ENCODE data around the gene WASHC3.

Gene WASHC3

DNA sequence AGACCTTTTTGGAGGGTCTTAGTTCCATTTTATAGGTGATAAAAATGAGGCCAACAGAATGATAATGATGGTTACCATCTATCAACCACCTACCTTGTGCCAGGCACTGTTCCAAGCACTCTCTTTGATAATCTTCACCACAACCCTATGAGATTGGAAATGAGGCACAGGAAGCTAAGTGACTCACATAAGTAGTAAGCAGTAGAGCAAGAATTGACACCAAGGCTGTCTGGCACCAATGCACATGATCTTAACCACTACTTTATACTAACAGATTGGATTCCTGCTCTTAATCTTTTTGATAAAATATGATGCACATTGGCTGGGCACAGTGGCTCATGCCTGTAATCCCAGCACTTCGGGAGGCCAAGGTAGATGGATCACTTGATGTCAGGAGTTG lies 93.0 kb downstream of the WASHC3 start:
- no peak for DNase-seq (ENCODE audit: low read depth in 2 of 2)

DNA sequence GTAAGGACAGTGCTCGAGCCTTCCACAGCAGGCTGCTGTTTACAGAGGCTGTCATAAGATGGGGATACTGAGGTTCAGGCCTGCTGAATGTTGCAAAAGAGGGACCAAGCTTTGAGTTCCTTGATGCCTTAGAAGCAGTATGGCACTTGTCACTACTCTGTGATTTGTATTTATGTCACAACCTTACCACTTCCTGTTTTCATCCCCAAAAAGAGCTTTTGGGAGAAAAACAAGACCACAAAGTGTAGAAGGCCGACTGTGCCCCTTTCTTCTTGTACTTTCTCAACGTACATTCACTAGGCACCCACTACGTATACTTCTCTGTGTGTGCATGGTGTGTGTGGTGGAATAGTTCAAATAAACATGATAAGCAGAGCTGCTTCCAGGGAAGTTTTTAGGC lies 94.3 kb downstream of the WASHC3 start:
- no peak for DNase-seq (ENCODE audit: low read depth in 2 of 2)

DNA sequence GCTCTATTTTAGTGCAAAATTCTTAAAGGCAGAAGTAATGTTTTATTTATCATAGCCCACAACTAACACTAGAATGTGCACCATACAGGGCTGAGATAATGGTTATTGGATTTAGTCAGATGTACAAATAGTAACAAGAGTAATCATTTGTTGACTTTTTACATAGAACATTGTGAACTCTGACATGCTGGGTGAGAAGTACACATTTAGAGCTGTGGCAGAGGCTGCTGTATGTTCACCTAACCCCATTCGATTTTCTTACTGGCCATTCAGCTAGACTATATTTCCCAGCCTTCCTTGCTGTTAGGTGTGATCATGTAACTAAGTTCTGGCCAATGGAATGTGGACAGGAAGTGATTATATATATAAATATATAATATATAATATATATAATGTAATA lies 95.3 kb downstream of the WASHC3 start:
- no peak for DNase-seq (ENCODE audit: low read depth in 2 of 2)

DNA sequence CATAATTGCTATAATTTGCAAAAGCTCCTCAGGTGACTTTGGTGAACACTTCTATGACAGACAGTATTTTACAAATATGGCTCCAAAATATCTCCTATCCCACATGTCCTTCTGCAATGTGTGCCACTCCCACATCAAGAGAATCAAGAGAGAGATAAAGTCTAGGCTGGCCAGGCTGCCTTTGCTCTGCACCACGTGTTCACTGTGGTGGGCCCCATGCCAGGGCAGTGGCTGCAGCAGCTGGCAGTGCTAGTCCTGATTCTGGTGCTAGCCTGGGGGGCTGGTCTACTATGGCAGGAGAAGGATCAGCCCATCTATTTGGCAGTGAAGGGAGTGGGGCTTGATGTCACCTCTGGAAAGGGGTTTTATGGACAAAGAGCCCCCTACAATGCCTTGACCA lies 98.1 kb downstream of the WASHC3 start:
- no peak for DNase-seq (ENCODE audit: low read depth in 2 of 2)
